Osteocyte (in vitro differentiated cells): ENCODE data around the gene CHCT1. TPM values are rescaled to one million over a fixed set of nuclear protein-coding genes. Genes with fewer than 3 reads are reported as not detected.

ENCODE experiments used
- DNase-seq: peaks from one replicate; pipeline ENCODE4 v3.0.0; 2021; ENCODE audit warnings: mixed read lengths; ENCODE audit not compliant: unreplicated experiment; ENCODE audit errors: extremely low spot score
- H3K27ac Mint-ChIP-seq: one replicate; pipeline ENCODE4 v1.8.0; 2021; ENCODE audit warnings: mild to moderate bottlenecking, mixed read lengths; ENCODE audit not compliant: unreplicated experiment
- H3K27me3 Mint-ChIP-seq: one replicate; pipeline ENCODE4 v1.8.0; 2021; ENCODE audit warnings: mixed read lengths; ENCODE audit not compliant: unreplicated experiment
- H3K36me3 Mint-ChIP-seq: one replicate; pipeline ENCODE4 v1.8.0; 2021; ENCODE audit warnings: mixed read lengths; ENCODE audit not compliant: unreplicated experiment
- H3K4me1 Mint-ChIP-seq: one replicate; pipeline ENCODE4 v1.8.0; 2021; ENCODE audit warnings: mixed read lengths; ENCODE audit not compliant: unreplicated experiment
- H3K4me3 Mint-ChIP-seq: one replicate; pipeline ENCODE4 v1.8.0; 2021; ENCODE audit warnings: mild to moderate bottlenecking, moderate library complexity, mixed read lengths; ENCODE audit not compliant: unreplicated experiment
- H3K9me3 Mint-ChIP-seq: one replicate; pipeline ENCODE4 v1.8.0; 2021; ENCODE audit warnings: mixed read lengths; ENCODE audit not compliant: unreplicated experiment
- total RNA-seq: library from RNA; stranded (reverse); gene quantifications from 2 replicates; pipeline ENCODE4 v1.2.1, GENCODE V29; 2021
- TF ChIP-seq, protein P1 (sequence below): fragments of 200-600 bp; sonication (generic); IDR thresholded peaks from 2 replicates; pipeline ENCODE4 v1.5.0; 2021; ENCODE audit warnings: antibody characterized with exemption, mild to moderate bottlenecking, moderate library complexity

The CHCT1 gene
- total RNA-seq, 1 donor from 2014 or later, result not detected

- no peaks in the 10 kb centered on the region for H3K36me3 Mint-ChIP-seq
- TF ChIP-seq, protein P1, sequence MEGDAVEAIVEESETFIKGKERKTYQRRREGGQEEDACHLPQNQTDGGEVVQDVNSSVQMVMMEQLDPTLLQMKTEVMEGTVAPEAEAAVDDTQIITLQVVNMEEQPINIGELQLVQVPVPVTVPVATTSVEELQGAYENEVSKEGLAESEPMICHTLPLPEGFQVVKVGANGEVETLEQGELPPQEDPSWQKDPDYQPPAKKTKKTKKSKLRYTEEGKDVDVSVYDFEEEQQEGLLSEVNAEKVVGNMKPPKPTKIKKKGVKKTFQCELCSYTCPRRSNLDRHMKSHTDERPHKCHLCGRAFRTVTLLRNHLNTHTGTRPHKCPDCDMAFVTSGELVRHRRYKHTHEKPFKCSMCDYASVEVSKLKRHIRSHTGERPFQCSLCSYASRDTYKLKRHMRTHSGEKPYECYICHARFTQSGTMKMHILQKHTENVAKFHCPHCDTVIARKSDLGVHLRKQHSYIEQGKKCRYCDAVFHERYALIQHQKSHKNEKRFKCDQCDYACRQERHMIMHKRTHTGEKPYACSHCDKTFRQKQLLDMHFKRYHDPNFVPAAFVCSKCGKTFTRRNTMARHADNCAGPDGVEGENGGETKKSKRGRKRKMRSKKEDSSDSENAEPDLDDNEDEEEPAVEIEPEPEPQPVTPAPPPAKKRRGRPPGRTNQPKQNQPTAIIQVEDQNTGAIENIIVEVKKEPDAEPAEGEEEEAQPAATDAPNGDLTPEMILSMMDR, result no peak
- peak overlapping the region; percentile 88 for H3K4me3 Mint-ChIP-seq
- no peaks in the 10 kb centered on the region for H3K9me3 Mint-ChIP-seq
- peak; percentile 90 for DNase-seq
- H3K4me1 Mint-ChIP-seq, result peaks cover 36% of the 10 kb centered on the region
- peak overlapping the region; percentile 99 for H3K27ac Mint-ChIP-seq
- no peaks in the 10 kb centered on the region for H3K27me3 Mint-ChIP-seq
Observed at GRCh38 chr17:60391471-60392041, 30.7 kb upstream of the CHCT1 start.

DNA sequence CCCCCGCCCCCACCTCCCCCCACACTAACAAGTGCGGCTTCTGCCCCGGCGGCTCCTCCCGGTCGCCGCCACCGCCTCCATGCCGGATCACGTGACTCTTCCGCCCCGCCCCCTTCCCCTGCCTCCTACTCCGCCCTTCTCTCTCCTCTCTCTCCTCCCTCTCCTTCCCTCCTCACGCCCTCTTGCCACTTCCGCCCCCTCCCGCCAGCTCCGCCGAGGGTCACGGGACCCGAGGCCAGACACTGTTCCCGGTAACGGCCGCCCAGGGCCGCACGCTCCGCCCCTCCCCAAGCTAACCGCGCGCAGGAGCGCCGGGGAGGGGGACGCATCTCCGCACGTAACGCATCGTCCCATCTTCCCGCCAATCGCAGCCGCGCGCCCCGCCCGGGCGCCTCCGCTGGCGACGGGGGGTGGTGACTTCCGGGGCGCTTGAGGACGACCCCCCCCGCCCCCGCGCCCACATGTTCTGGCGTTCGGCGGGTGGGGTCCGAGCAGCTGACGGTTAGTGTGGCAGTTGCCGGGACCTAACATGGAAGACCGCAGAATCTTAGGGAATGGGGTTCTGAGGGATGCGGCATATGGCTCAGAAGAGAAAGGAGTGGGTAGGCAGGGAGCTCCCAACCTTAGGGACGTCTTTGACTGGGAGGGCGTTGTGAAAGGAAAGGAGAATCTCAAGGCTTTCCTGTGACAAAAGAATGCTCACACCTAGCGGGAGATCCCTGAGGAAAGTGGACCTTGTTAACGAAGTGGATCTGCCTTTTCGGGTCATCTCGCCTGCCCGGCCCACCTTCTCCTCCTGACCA, 30.0 kb upstream of the CHCT1 start, which contains the start of gene USP32:
TSS of gene USP32 (minus strand) at position 92 of the 803 bp plus-strand sequence. CDS start 194 bp downstream, outside the sequence.
- peak within 1 kb of the TSS; percentile 88 for H3K4me3 Mint-ChIP-seq
- H3K27ac Mint-ChIP-seq, result peak within 1 kb of the TSS; percentile 99
- H3K4me1 Mint-ChIP-seq, result peaks cover 33% of the 10 kb centered on the region
- TF ChIP-seq, protein P1, result peak; percentile 35
- H3K36me3 Mint-ChIP-seq, result no peaks in the 10 kb centered on the region
- no peaks in the 10 kb centered on the region for H3K27me3 Mint-ChIP-seq
- peak; percentile 99 for DNase-seq
- H3K9me3 Mint-ChIP-seq, result no peaks in the 10 kb centered on the region

- H3K36me3 Mint-ChIP-seq, result no peaks in the 10 kb centered on the region
Observed at GRCh38 chr17:60392845-60393702, 29.2 kb upstream of the CHCT1 start.

GRCh38 chr17:60393840-60394723, 28.2 kb upstream of the CHCT1 start:
- Mint-ChIP-seq H3K27me3 (no peaks in the 10 kb centered on the region), H3K27ac (no peak overlapping the region), H3K4me1 (peaks cover 22% of the 10 kb centered on the region), H3K4me3 (no peak overlapping the region), H3K9me3 (no peaks in the 10 kb centered on the region), H3K36me3 (no peaks in the 10 kb centered on the region)
- TF ChIP-seq, protein P1, result no peak
- DNase-seq, result no peak

More at GRCh38 chr17:60392845-60393702, 29.2 kb upstream of the CHCT1 start:
- TF ChIP-seq, protein P1, result no peak
- Mint-ChIP-seq H3K4me3 (peak overlapping the region; percentile 88), H3K27ac (peak overlapping the region; percentile 99), H3K9me3 (no peaks in the 10 kb centered on the region), H3K4me1 (peaks cover 32% of the 10 kb centered on the region), H3K27me3 (no peaks in the 10 kb centered on the region)
- DNase-seq, result no peak
